Tibial nerve (tissue), 4 donors: Measurements from ENCODE around the gene FOXK1. TPM values are rescaled to one million over a fixed set of nuclear protein-coding genes. Genes with fewer than 3 reads are reported as not detected.

Experiments used
- DNase-seq, 2 donors: peaks; one replicate each; pipeline ENCODE4 v3.0.0-alpha.2; 2019; ENCODE audit warnings: low spot score in 2 of 2
- H3K27ac ChIP-seq, 4 donors: fragments of 200-600 bp; sonication (generic) in 3 of 4; one replicate each; pipeline ENCODE4 v1.5.1; 2017 to 2019; ENCODE audit warnings: mild to moderate bottlenecking in 1 of 4
- H3K27me3 ChIP-seq, 2 donors: fragments of 200-600 bp; sonication (generic) in 1 of 2; one replicate each; pipeline versions ENCODE4 v1.5.1 to v1.6.0; 2017 to 2019
- H3K36me3 ChIP-seq, 3 donors: fragments of 200-600 bp; sonication (generic); one replicate each; pipeline ENCODE4 v1.5.1; 2018 to 2019
- H3K4me1 ChIP-seq, 4 donors: fragments of 200-600 bp; sonication (generic) in 3 of 4; one replicate each; pipeline ENCODE4 v1.5.1; 2017 to 2019
- H3K4me3 ChIP-seq, 4 donors: fragments of 200-600 bp; sonication (generic) in 3 of 4; one replicate each; pipeline ENCODE4 v1.5.1; 2017 to 2019; ENCODE audit warnings: mild to moderate bottlenecking in 1 of 4, moderate library complexity in 1 of 4
- H3K9me3 ChIP-seq, 4 donors: fragments of 200-600 bp; sonication (generic) in 3 of 4; one replicate each; pipeline ENCODE4 v1.5.1; 2017 to 2019
- CTCF ChIP-seq, 5 experiments: fragments of 200-600 bp in 3 of 5; fragments of 450-650 bp in 2 of 5; sonication (generic) in 3 of 5; IDR thresholded peaks; one replicate each; pipeline ENCODE4 v1.5.1; 2016 to 2019; ENCODE audit warnings: antibody characterized with exemption in 5 of 5, mild to moderate bottlenecking in 3 of 5, moderate library complexity in 2 of 5
- EP300 ChIP-seq, 2 donors: sonication (generic); formaldehyde crosslinking; IDR thresholded peaks; one replicate each; pipeline ENCODE4 v1.6.1; 2017; ENCODE audit warnings: antibody characterized with exemption in 2 of 2, mild to moderate bottlenecking in 1 of 2
- POLR2A ChIP-seq, 2 donors: fragments of 450-650 bp; IDR thresholded peaks; one replicate each; pipeline ENCODE4 v1.6.1; 2017; ENCODE audit warnings: antibody characterized with exemption in 2 of 2, mild to moderate bottlenecking in 2 of 2, moderate library complexity in 2 of 2
- WGBS, 2 donors: methylation state at CpG; one replicate each; pipeline ENCODE4 v1.1.5; 2018; 5-methylcytosine and 5-hydroxymethylcytosine counted together
- total RNA-seq, 4 donors: library from RNA; depleted of rRNA; stranded (reverse); fragments of >200 nt; gene quantifications; one replicate each; pipeline ENCODE4 v1.1.0, GENCODE V29; 2016

FOXK1 gene
- total RNA-seq, 4 donors from 2014 or later: 24.5 to 47.3 (median 26.4) TPM

GRCh38 chr7:4754433-4755010 lies 72.4 kb downstream of the FOXK1 start:
- no peak overlapping the region for H3K4me3 ChIP-seq
- no peak for DNase-seq
- H3K36me3 ChIP-seq: peaks cover 0 to 64% (median 18%) of the 10 kb centered on the region in 3 donors
- H3K4me1 ChIP-seq: peaks cover 0 to 15% (median 5%) of the 10 kb centered on the region in 4 donors
- WGBS, 2 donors: 93 to 95% methylated on average over 25 to 36 of the region's 36 CpGs
- H3K9me3 ChIP-seq: no peaks in the 10 kb centered on the region
- no peak overlapping the region for H3K27ac ChIP-seq
- no peaks in the 10 kb centered on the region for H3K27me3 ChIP-seq
- no peak for TF ChIP-seq EP300 (IDR thresholded peaks at IDR 0.05)
- TF ChIP-seq CTCF (IDR thresholded peaks at IDR 0.05): no peak
- no peak for TF ChIP-seq POLR2A (IDR thresholded peaks at IDR 0.05)

GRCh38 chr7:4755045-4755444 lies 73.0 kb downstream of the FOXK1 start:
- Histone ChIP-seq H3K4me1 (peaks cover 0 to 15% (median 5%) of the 10 kb centered on the region in 4 donors), H3K27me3 (no peaks in the 10 kb centered on the region), H3K9me3 (no peaks in the 10 kb centered on the region), H3K4me3 (no peak overlapping the region), H3K36me3 (peaks cover 0 to 68% (median 23%) of the 10 kb centered on the region in 3 donors), H3K27ac (no peak overlapping the region)
- WGBS, 2 donors: 93 to 95% methylated on average over 19 to 22 of the region's 24 CpGs
- DNase-seq: no peak
- TF ChIP-seq POLR2A (IDR thresholded peaks at IDR 0.05): no peak
- no peak for TF ChIP-seq CTCF (IDR thresholded peaks at IDR 0.05)
- no peak for TF ChIP-seq EP300 (IDR thresholded peaks at IDR 0.05)

GRCh38 chr7:4758111-4758510 lies 76.0 kb downstream of the FOXK1 start:
- H3K36me3 ChIP-seq: peaks cover 0 to 90% (median 30%) of the 10 kb centered on the region in 3 donors

GRCh38 chr7:4758791-4759190 lies 76.7 kb downstream of the FOXK1 start:
- H3K4me1 ChIP-seq: peaks cover 0 to 6% (median 3%) of the 10 kb centered on the region in 4 donors
- WGBS, 2 donors: 91 to 95% methylated on average over 29 of the region's 29 CpGs
- no peak for TF ChIP-seq CTCF (IDR thresholded peaks at IDR 0.05)
- no peak for TF ChIP-seq POLR2A (IDR thresholded peaks at IDR 0.05)
- no peak for TF ChIP-seq EP300 (IDR thresholded peaks at IDR 0.05)
- H3K4me3 ChIP-seq: no peak overlapping the region
- H3K27me3 ChIP-seq: no peaks in the 10 kb centered on the region
- peaks cover 0 to 97% (median 36%) of the 10 kb centered on the region in 3 donors for H3K36me3 ChIP-seq
- DNase-seq: no peak
- H3K9me3 ChIP-seq: no peaks in the 10 kb centered on the region
- H3K27ac ChIP-seq: no peak overlapping the region

More at GRCh38 chr7:4758111-4758510, 76.0 kb downstream of the FOXK1 start:
- Histone ChIP-seq H3K27me3 (no peaks in the 10 kb centered on the region), H3K27ac (no peak overlapping the region), H3K4me1 (peaks cover 0 to 13% (median 5%) of the 10 kb centered on the region in 4 donors), H3K9me3 (no peaks in the 10 kb centered on the region), H3K4me3 (no peak overlapping the region)
- TF ChIP-seq POLR2A (IDR thresholded peaks at IDR 0.05) (no peak), EP300 (IDR thresholded peaks at IDR 0.05) (no peak), CTCF (IDR thresholded peaks at IDR 0.05) (no peak)
- WGBS, 2 donors: 90 to 93% methylated on average over 18 to 19 of the region's 19 CpGs
- no peak for DNase-seq

- peaks cover 0 to 2% (median under 1%) of the 10 kb centered on the region in 4 donors for H3K4me1 ChIP-seq
- H3K36me3 ChIP-seq: peaks cover 0 to 100% (median 35%) of the 10 kb centered on the region in 3 donors
- no peaks in the 10 kb centered on the region for H3K9me3 ChIP-seq
- no peak for DNase-seq
- WGBS, 2 donors: 95% methylated on average over 31 to 40 of the region's 40 CpGs
- H3K27ac ChIP-seq: no peak overlapping the region
- H3K27me3 ChIP-seq: no peaks in the 10 kb centered on the region
- TF ChIP-seq EP300 (IDR thresholded peaks at IDR 0.05) (no peak), CTCF (IDR thresholded peaks at IDR 0.05) (no peak), POLR2A (IDR thresholded peaks at IDR 0.05) (no peak)
- H3K4me3 ChIP-seq: no peak overlapping the region
Measured at GRCh38 chr7:4759211-4759610, 77.1 kb downstream of the FOXK1 start.
